GM23248 (cell line): Measurements from ENCODE around the gene PARP8.

Experiments used
- EZH2 ChIP-seq: fragments of 200-600 bp; sonication (generic); IDR thresholded peaks from 2 replicates; pipeline ENCODE4 v1.6.1; 2018; ENCODE audit warnings: antibody characterized with exemption, mild to moderate bottlenecking; ENCODE audit not compliant: insufficient read depth, poor library complexity, severe bottlenecking
- EZH2phosphoT487 ChIP-seq: fragments of 200-600 bp; sonication (generic); IDR thresholded peaks from 2 replicates; pipeline ENCODE4 v1.6.1; 2018; ENCODE audit warnings: antibody characterized with exemption, moderate library complexity, mild to moderate bottlenecking, low read depth; ENCODE audit not compliant: insufficient read depth

GRCh38 chr5:50867140-50867539, 200.7 kb downstream of the PARP8 start:
- TF ChIP-seq EZH2 = no peak
- TF ChIP-seq EZH2phosphoT487 = no peak
